RCC 7860 (cell line): Measurements from ENCODE around the gene SHC3.

Experiments
- DNase-seq: peaks from one replicate; pipeline ENCODE4 v3.0.0-alpha.2; 2015; ENCODE audit warnings: low spot score
- FAIRE-seq: peaks from 2 replicates; lab custom pipeline; 2012; peaks lifted over from hg19 to GRCh38; lab: Jason Lieb, UNC

The SHC3 gene

GRCh38 chr9:88971131-88971960, 207.3 kb downstream of the SHC3 start:
- no peak for DNase-seq
- FAIRE-seq, result no peak

GRCh38 chr9:88969646-88970373, 208.8 kb downstream of the SHC3 start:
- DNase-seq (no peak), FAIRE-seq (no peak)

GRCh38 chr9:88968799-88969198, 209.8 kb downstream of the SHC3 start:
- no peak for FAIRE-seq
- DNase-seq, result no peak

GRCh38 chr9:88966894-88967676, 211.5 kb downstream of the SHC3 start:
- FAIRE-seq, result no peak
- DNase-seq, result no peak

GRCh38 chr9:88965473-88965872, 213.1 kb downstream of the SHC3 start:
- DNase-seq (no peak), FAIRE-seq (no peak)

GRCh38 chr9:88960632-88961031, 218.0 kb downstream of the SHC3 start:
- DNase-seq (no peak), FAIRE-seq (no peak)

GRCh38 chr9:88959727-88960469, 218.7 kb downstream of the SHC3 start:
- FAIRE-seq (no peak), DNase-seq (no peak)

GRCh38 chr9:88957526-88957925, 221.1 kb downstream of the SHC3 start:
- DNase-seq (no peak), FAIRE-seq (no peak)
